ENCODE results near the gene DZIP1. TPM values are rescaled to one million over a fixed set of nuclear protein-coding genes. Genes with fewer than 3 reads are reported as not detected.

The DZIP1 gene
- total and polyA plus RNA-seq, 2 of the 13 experiments (the other 11 are each of a cell fraction or from before 2014, with no cell fraction given) = 11.0 to 36.7 TPM

DNA sequence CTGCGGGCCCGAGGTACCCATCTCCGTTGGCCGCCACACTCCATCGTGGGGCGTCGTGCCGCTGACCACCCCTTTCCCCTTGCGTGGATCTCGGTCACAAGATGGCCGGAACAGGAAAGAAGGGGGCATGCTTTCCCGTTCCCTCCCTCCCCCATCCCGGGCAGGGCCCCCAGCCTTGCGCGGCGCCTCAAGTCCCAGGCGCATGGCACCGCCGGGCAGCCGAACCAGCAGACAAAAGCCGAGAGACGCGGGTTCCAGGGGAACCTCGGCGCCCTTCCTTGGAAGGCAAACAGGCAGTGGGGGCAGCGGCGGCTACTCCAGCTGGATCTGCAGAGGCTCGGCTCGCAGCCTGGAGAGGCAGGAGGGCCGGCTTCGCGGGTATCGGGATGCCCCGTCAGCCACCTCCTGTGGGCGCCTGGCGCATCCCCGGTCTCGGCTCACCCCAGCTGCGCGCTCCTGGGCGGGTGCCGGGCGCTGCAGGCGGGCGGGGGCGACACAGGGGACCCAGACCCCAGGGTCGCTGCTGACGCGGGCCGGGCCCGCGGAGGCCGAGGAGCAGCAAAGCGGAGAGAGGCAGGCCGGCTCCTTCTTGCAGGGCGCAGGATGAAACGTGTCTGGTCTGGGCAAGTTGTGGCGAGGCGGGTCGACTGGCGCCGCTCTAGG is 439 bp downstream of the DZIP1 start (continued):
- TF ChIP-seq, protein P1, sequence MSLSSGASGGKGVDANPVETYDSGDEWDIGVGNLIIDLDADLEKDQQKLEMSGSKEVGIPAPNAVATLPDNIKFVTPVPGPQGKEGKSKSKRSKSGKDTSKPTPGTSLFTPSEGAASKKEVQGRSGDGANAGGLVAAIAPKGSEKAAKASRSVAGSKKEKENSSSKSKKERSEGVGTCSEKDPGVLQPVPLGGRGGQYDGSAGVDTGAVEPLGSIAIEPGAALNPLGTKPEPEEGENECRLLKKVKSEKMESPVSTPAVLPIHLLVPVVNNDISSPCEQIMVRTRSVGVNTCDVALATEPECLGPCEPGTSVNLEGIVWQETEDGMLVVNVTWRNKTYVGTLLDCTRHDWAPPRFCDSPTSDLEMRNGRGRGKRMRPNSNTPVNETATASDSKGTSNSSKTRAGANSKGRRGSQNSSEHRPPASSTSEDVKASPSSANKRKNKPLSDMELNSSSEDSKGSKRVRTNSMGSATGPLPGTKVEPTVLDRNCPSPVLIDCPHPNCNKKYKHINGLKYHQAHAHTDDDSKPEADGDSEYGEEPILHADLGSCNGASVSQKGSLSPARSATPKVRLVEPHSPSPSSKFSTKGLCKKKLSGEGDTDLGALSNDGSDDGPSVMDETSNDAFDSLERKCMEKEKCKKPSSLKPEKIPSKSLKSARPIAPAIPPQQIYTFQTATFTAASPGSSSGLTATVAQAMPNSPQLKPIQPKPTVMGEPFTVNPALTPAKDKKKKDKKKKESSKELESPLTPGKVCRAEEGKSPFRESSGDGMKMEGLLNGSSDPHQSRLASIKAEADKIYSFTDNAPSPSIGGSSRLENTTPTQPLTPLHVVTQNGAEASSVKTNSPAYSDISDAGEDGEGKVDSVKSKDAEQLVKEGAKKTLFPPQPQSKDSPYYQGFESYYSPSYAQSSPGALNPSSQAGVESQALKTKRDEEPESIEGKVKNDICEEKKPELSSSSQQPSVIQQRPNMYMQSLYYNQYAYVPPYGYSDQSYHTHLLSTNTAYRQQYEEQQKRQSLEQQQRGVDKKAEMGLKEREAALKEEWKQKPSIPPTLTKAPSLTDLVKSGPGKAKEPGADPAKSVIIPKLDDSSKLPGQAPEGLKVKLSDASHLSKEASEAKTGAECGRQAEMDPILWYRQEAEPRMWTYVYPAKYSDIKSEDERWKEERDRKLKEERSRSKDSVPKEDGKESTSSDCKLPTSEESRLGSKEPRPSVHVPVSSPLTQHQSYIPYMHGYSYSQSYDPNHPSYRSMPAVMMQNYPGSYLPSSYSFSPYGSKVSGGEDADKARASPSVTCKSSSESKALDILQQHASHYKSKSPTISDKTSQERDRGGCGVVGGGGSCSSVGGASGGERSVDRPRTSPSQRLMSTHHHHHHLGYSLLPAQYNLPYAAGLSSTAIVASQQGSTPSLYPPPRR (CRISPR knock-in tag; IDR thresholded peaks at IDR 0.05; ENCODE audit: borderline replicate concordance) = 0 out of 2 replicates have a peak, but pooled peaks have one; percentile 37
- no peak for TF ChIP-seq MAZ (IDR thresholded peaks at IDR 0.05; ENCODE audit: borderline replicate concordance, low read depth, low read length)
- no peak for TF ChIP-seq MAZ (CRISPR knock-in tag; IDR thresholded peaks at IDR 0.05; ENCODE audit: low read depth)
- TF ChIP-seq, protein P2, sequence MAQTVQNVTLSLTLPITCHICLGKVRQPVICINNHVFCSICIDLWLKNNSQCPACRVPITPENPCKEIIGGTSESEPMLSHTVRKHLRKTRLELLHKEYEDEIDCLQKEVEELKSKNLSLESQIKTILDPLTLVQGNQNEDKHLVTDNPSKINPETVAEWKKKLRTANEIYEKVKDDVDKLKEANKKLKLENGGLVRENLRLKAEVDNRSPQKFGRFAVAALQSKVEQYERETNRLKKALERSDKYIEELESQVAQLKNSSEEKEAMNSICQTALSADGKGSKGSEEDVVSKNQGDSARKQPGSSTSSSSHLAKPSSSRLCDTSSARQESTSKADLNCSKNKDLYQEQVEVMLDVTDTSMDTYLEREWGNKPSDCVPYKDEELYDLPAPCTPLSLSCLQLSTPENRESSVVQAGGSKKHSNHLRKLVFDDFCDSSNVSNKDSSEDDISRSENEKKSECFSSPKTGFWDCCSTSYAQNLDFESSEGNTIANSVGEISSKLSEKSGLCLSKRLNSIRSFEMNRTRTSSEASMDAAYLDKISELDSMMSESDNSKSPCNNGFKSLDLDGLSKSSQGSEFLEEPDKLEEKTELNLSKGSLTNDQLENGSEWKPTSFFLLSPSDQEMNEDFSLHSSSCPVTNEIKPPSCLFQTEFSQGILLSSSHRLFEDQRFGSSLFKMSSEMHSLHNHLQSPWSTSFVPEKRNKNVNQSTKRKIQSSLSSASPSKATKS (CRISPR knock-in tag; IDR thresholded peaks at IDR 0.05) = no peak
- no peak for TF ChIP-seq CBX1 (IDR thresholded peaks at IDR 0.05; ENCODE audit: low read depth)
- no peak; the same call in 1 of the 2 replicates for TF ChIP-seq MXD4 (CRISPR knock-in tag; IDR thresholded peaks at IDR 0.05)
- no peak for TF ChIP-seq STAT5B (CRISPR knock-in tag; IDR thresholded peaks at IDR 0.05)
- peak; percentile 62; the same call in 1 of the 2 replicates for TF ChIP-seq ZNF547 (CRISPR knock-in tag; IDR thresholded peaks at IDR 0.05)
- TF ChIP-seq BCL6 (CRISPR knock-in tag; IDR thresholded peaks at IDR 0.05) = no peak
- TF ChIP-seq ZNF3 (CRISPR knock-in tag; IDR thresholded peaks at IDR 0.05) = no peak
- no peak; the same call in 1 of the 2 replicates for TF ChIP-seq ZSCAN20 (CRISPR knock-in tag; IDR thresholded peaks at IDR 0.05; ENCODE audit: borderline replicate concordance)
- no peak for TF ChIP-seq FOXA3 (CRISPR knock-in tag; IDR thresholded peaks at IDR 0.05)
- no peak for TF ChIP-seq TSC22D2 (CRISPR knock-in tag; IDR thresholded peaks at IDR 0.05; ENCODE audit: borderline replicate concordance)
- TF ChIP-seq, protein P3, sequence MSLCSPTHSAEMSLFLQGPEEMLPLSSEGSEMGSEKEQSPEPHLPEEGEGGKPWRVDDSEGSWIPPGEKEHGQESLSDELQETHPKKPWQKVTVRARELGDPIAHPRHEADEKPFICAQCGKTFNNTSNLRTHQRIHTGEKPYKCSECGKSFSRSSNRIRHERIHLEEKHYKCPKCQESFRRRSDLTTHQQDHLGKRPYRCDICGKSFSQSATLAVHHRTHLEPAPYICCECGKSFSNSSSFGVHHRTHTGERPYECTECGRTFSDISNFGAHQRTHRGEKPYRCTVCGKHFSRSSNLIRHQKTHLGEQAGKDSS (CRISPR knock-in tag; IDR thresholded peaks at IDR 0.05; ENCODE audit: borderline replicate concordance, low read depth) = peak; percentile 80; the same call in 1 of the 2 replicates
- no peak for TF ChIP-seq RCOR2 (CRISPR knock-in tag; IDR thresholded peaks at IDR 0.05)
- TF ChIP-seq SOX6 (IDR thresholded peaks at IDR 0.05) = no peak
- TF ChIP-seq SOX6 (CRISPR knock-in tag; IDR thresholded peaks at IDR 0.05) = no peak

Data from HepG2 (cell line).